HepG2 (cell line): ENCODE results near the gene GOLGA6D. TPM values are rescaled to one million over a fixed set of nuclear protein-coding genes. Genes with fewer than 3 reads are reported as not detected.

Experiments
- CHCHD3 ChIP-seq: sonication (generic); formaldehyde crosslinking; IDR thresholded peaks from 2 replicates; pipeline ENCODE4 v1.8.0; 2022; ENCODE audit warnings: mild to moderate bottlenecking, missing genetic modification reagents, moderate library complexity
- FIP1L1 ChIP-seq: fragments of 200-400 bp; formaldehyde crosslinking; IDR thresholded peaks from 2 replicates; pipeline ENCODE4 v1.6.1; 2018; ENCODE audit warnings: low read depth, mild to moderate bottlenecking, low read length, moderate library complexity, borderline replicate concordance; ENCODE audit not compliant: insufficient read depth
- FOXJ3 ChIP-seq: sonication (generic); formaldehyde crosslinking; IDR thresholded peaks from 2 replicates; pipeline ENCODE4 v1.4.0; 2020; ENCODE audit warnings: missing genetic modification reagents, mild to moderate bottlenecking, borderline replicate concordance
- HINFP ChIP-seq: sonication (generic); formaldehyde crosslinking; IDR thresholded peaks from 2 replicates; pipeline ENCODE4 v1.4.0; 2020; ENCODE audit warnings: low read depth, mild to moderate bottlenecking, missing genetic modification reagents
- KIAA2018 ChIP-seq: sonication (generic); formaldehyde crosslinking; IDR thresholded peaks from 2 replicates; pipeline ENCODE4 v1.5.0; 2020; ENCODE audit warnings: mild to moderate bottlenecking, missing genetic modification reagents, borderline replicate concordance
- PLRG1 ChIP-seq: fragments of 450-650 bp; conservative IDR thresholded peaks from 2 replicates; pipeline ENCODE4 v1.6.1; 2016
- TEAD3 ChIP-seq: optimal IDR thresholded peaks from 2 replicates; pipeline ENCODE3; 2016; ENCODE audit warnings: borderline replicate concordance
- ZBTB42 ChIP-seq: sonication (generic); formaldehyde crosslinking; IDR thresholded peaks from 2 replicates; pipeline ENCODE4 v1.5.0; 2020; ENCODE audit warnings: mild to moderate bottlenecking, missing genetic modification reagents
- ZNF280B ChIP-seq: sonication (generic); formaldehyde crosslinking; IDR thresholded peaks from 2 replicates; pipeline ENCODE4 v1.5.0; 2020; ENCODE audit warnings: missing genetic modification reagents, mild to moderate bottlenecking, borderline replicate concordance
- ZNF550 ChIP-seq: sonication (generic); formaldehyde crosslinking; IDR thresholded peaks from 2 replicates; pipeline ENCODE4 v1.4.0; 2020; ENCODE audit warnings: mild to moderate bottlenecking, missing genetic modification reagents, borderline replicate concordance
- ZNF687 ChIP-seq: sonication (generic); formaldehyde crosslinking; IDR thresholded peaks from 2 replicates; pipeline ENCODE4 v1.5.1; 2020; ENCODE audit warnings: mild to moderate bottlenecking, missing genetic modification reagents, moderate library complexity
- ZSCAN31 ChIP-seq: sonication (generic); formaldehyde crosslinking; IDR thresholded peaks from 2 replicates; pipeline ENCODE4 v1.5.0; 2020; ENCODE audit warnings: low read depth, mild to moderate bottlenecking, missing genetic modification reagents
- polyA plus RNA-seq, 8 experiments: library from polyadenylated mRNA; depleted of rRNA in 3 of 8; stranded (reverse) in 7 of 8; unstranded in 1 of 8; fragments of >200 nt; fragmentation: Illumina TruSeq in 4 of 8; extraction: Trizol in 4 of 8; gene quantifications; 2 replicates each; pipeline versions ENCODE4 v1.2.1 to v1.2.3, GENCODE V29; 2011 to 2016; ENCODE audit warnings: low read depth in 4 of 8, missing spikeins in 1 of 8, mixed read lengths in 1 of 8; ENCODE audit not compliant: insufficient read depth in 1 of 8
- total RNA-seq, 5 experiments: library from RNA; depleted of rRNA; stranded (reverse); fragments of >200 nt; fragmentation: Illumina TruSeq; extraction: Trizol; gene quantifications; 2 replicates each; pipeline ENCODE4 v1.2.3, GENCODE V29; 2016; ENCODE audit warnings: low read depth in 1 of 5

The GOLGA6D gene
- total and polyA plus RNA-seq, 2 of the 13 experiments (the other 11 are each of a cell fraction or from before 2014, with no cell fraction given): 0.04 TPM; not detected in 1

- no peak for TF ChIP-seq KIAA2018 (CRISPR knock-in tag)
- TF ChIP-seq FOXJ3: no peak
- peak; percentile 85 for TF ChIP-seq ZNF280B (CRISPR knock-in tag)
- TF ChIP-seq HINFP: peak; percentile 95
- TF ChIP-seq ZSCAN31: 0 out of 2 replicates have a peak, but pooled peaks have one; percentile 69
- TF ChIP-seq TEAD3 (CRISPR knock-in tag): peak; percentile 65
- no peak for TF ChIP-seq PLRG1
- TF ChIP-seq ZNF687: peak; percentile 94
- TF ChIP-seq ZBTB42 (CRISPR knock-in tag): no peak
- TF ChIP-seq ZNF550 (CRISPR knock-in tag): peak; percentile 86; the same call in 1 of the 2 replicates
- no peak for TF ChIP-seq FIP1L1
- no peak for TF ChIP-seq CHCHD3 (CRISPR knock-in tag)
Observed at GRCh38 chr15:75335705-75336355, 53.2 kb downstream of the GOLGA6D start, which contains the start of gene COMMD4 (continued).
